HCT116 (cell line): Measurements from ENCODE around the gene ANKRD29. TPM values are rescaled to one million over a fixed set of nuclear protein-coding genes. Genes with fewer than 3 reads are reported as not detected.

Experiments used
- ATAC-seq: fragments of 200-7000 bp; cut with Tn5 transposase; 2 replicates; pipeline ENCODE4 v1.9.1; 2020; ENCODE audit warnings: mild to moderate bottlenecking, moderate library complexity
- BruUV-seq: library from RNA; stranded (reverse); fragments of 400-500 nt; replicated peaks from 2 replicates; lab custom pipeline; 2021; lab: Mats Ljungman, UMichigan
- CTCF ChIA-PET: fragments of 300-600 bp; sonication (Branson Sonifier 250); formaldehyde crosslinking; loops from one replicate; lab custom pipeline; 2021; ENCODE audit warnings: antibody characterized with exemption; lab: Charles Lee
- POLR2A ChIA-PET: fragments of 300-600, 350-600 bp; sonication (Branson Sonifier 250); formaldehyde crosslinking; loops from one replicate; lab custom pipeline; 2021; ENCODE audit warnings: antibody characterized with exemption; lab: Charles Lee
- RAD21 ChIA-PET, 2 experiments: fragments of 300-600 bp; sonication (Branson Sonifier 250); formaldehyde crosslinking; loops; one replicate each; lab custom pipeline; 2023; ENCODE audit warnings: low total read pairs in 2 of 2; ENCODE audit not compliant: uncharacterized antibody in 2 of 2, unreplicated experiment in 2 of 2, low non-redundant PET in 1 of 2; lab: Charles Lee
- DNase-seq: peaks from one replicate; pipeline ENCODE4 v3.0.0-alpha.2; 2010; ENCODE audit warnings: low read depth, low spot score
- H2AFZ ChIP-seq: fragments of 200-600 bp; shearing (Covaris generic), sonication (generic); 2 replicates; pipeline ENCODE4 v1.6.1; 2017; ENCODE audit warnings: low read depth, mixed run types, mixed read lengths, antibody characterized with exemption, low read length; ENCODE audit not compliant: poor library complexity, severe bottlenecking
- H3K27ac ChIP-seq: 2 replicates; pipeline ENCODE4 v1.5.1; 2012; ENCODE audit warnings: low read depth, low read length
- H3K27me3 ChIP-seq: fragments of 200-600 bp; sonication (generic); 2 replicates; pipeline ENCODE4 v1.6.1; 2016; ENCODE audit warnings: mixed run types, low read length, mixed read lengths; ENCODE audit not compliant: insufficient read depth
- H3K36me3 ChIP-seq, 2 experiments: fragments of 200-500 bp in 1 of 2; fragments of 200-600 bp in 1 of 2; sonication (Bioruptor generic) in 1 of 2; sonication (generic) in 1 of 2; 2 replicates each; pipeline versions ENCODE4 v1.5.1 to v1.6.1; 2014 to 2016; ENCODE audit warnings: low read length in 2 of 2, inconsistent platforms in 1 of 2, mixed read lengths in 1 of 2, mixed run types in 1 of 2; ENCODE audit not compliant: insufficient read depth in 2 of 2, control insufficient read depth in 1 of 2
- H3K4me1 ChIP-seq, 2 experiments: fragments of 200-600 bp in 1 of 2; sonication (generic) in 1 of 2; 2 replicates each; pipeline versions ENCODE4 v1.5.1 to v1.6.1; 2012 to 2017; ENCODE audit warnings: low read length in 2 of 2, inconsistent platforms in 1 of 2, mild to moderate bottlenecking in 1 of 2, mixed read lengths in 1 of 2, mixed run types in 1 of 2, moderate library complexity in 1 of 2; ENCODE audit not compliant: insufficient read depth in 2 of 2, control insufficient read depth in 1 of 2
- H3K4me2 ChIP-seq: fragments of 200-600 bp; sonication (generic); 2 replicates; pipeline ENCODE4 v1.6.1; 2017; ENCODE audit warnings: mixed run types, low read length, mixed read lengths
- H3K4me3 ChIP-seq, 2 experiments: fragments of 200-600 bp in 1 of 2; sonication (generic) in 1 of 2; replicated peaks in 1 of 2; 2 replicates each; pipeline ENCODE4 v1.5.1; 2011 to 2016; ENCODE audit warnings: low read length in 2 of 2, control low read depth in 1 of 2, low read depth in 1 of 2, mild to moderate bottlenecking in 1 of 2, mixed read lengths in 1 of 2, mixed run types in 1 of 2
- H3K79me2 ChIP-seq: fragments of 200-600 bp; sonication (generic); 2 replicates; pipeline ENCODE4 v1.6.1; 2017; ENCODE audit warnings: mild to moderate bottlenecking, mixed run types, low read length, moderate library complexity, mixed read lengths; ENCODE audit not compliant: insufficient read depth
- H3K9ac ChIP-seq: fragments of 200-600 bp; sonication (generic); 2 replicates; pipeline ENCODE4 v1.6.1; 2016; ENCODE audit warnings: low read length, mixed read lengths
- H3K9me2 ChIP-seq: fragments of 200-600 bp; sonication (generic), shearing (Covaris generic); 2 replicates; pipeline ENCODE4 v1.6.1; 2017; ENCODE audit warnings: mixed run types, mild to moderate bottlenecking, moderate library complexity; ENCODE audit not compliant: insufficient read depth
- H3K9me3 ChIP-seq, 2 experiments: fragments of 200-500 bp in 1 of 2; fragments of 200-600 bp in 1 of 2; sonication (Bioruptor generic) in 1 of 2; sonication (generic) in 1 of 2; 2 replicates each; pipeline ENCODE4 v1.6.1; 2014 to 2017; ENCODE audit warnings: low read length in 2 of 2, mixed read lengths in 2 of 2, inconsistent platforms in 1 of 2, low read depth in 1 of 2, mild to moderate bottlenecking in 1 of 2, mixed run types in 1 of 2, moderate library complexity in 1 of 2; ENCODE audit not compliant: control insufficient read depth in 1 of 2, insufficient read depth in 1 of 2
- H4K20me1 ChIP-seq: fragments of 200-600 bp; sonication (generic), shearing (Covaris generic); 2 replicates; pipeline ENCODE4 v1.6.1; 2017; ENCODE audit warnings: mixed run types, mild to moderate bottlenecking, moderate library complexity; ENCODE audit not compliant: insufficient read depth
- ATF3 ChIP-seq: IDR thresholded peaks from 2 replicates; pipeline ENCODE4 v1.6.1; 2012
- CEBPB ChIP-seq: IDR thresholded peaks from 2 replicates; pipeline ENCODE4 v1.6.1; 2012; ENCODE audit warnings: low read depth
- JUND ChIP-seq: IDR thresholded peaks from 2 replicates; pipeline ENCODE4 v1.6.1; 2012
- POLR2A ChIP-seq: IDR thresholded peaks from 2 replicates; pipeline ENCODE4 v1.7.0; 2011; ENCODE audit warnings: borderline replicate concordance; ENCODE audit not compliant: insufficient read depth, insufficient read length; ENCODE audit errors: extremely low read depth
- POLR2AphosphoS5 ChIP-seq: IDR thresholded peaks from 2 replicates; pipeline ENCODE4 v1.6.1; 2011; ENCODE audit warnings: mild to moderate bottlenecking, low read depth, low read length, moderate library complexity
- SIN3A ChIP-seq: IDR thresholded peaks from 2 replicates; pipeline ENCODE4 v1.6.1; 2012; ENCODE audit warnings: low read depth
- SP1 ChIP-seq: IDR thresholded peaks from 2 replicates; pipeline ENCODE4 v1.6.1; 2012; ENCODE audit warnings: low read depth
- YY1 ChIP-seq: IDR thresholded peaks from 2 replicates; pipeline ENCODE4 v1.6.1; 2011; ENCODE audit warnings: low read length, low read depth, moderate library complexity, mild to moderate bottlenecking; ENCODE audit not compliant: insufficient replicate concordance; ENCODE audit errors: extremely low read depth
- ZFX ChIP-seq: fragments of 450-650 bp; IDR thresholded peaks from 2 replicates; pipeline ENCODE4 v1.6.1; 2017
- ZNF274 ChIP-seq: fragments of 200-500 bp; sonication (Bioruptor generic); IDR thresholded peaks from 2 replicates; pipeline ENCODE4 v1.6.1; 2014; ENCODE audit warnings: mild to moderate bottlenecking, low read depth, low read length, inconsistent platforms
- intact Hi-C: fragments of 100-400 bp; cut with micrococcal nuclease; formaldehyde crosslinking; loops from 2 replicates; pipeline ENCODE4 v1.10.0; 2022
- total RNA-seq: library from RNA; stranded (reverse); gene quantifications from one replicate; pipeline ENCODE4 v1.2.1, GENCODE V29; 2021; ENCODE audit not compliant: unreplicated experiment

The ANKRD29 gene
- total RNA-seq, 1 experiment from 2014 or later, result 8.8 TPM

- TF ChIP-seq ATF3 (no peak), JUND (peak; percentile 52; the same call in 1 of the 2 replicates), CEBPB (no peak), POLR2AphosphoS5 (peak; percentile 80; the same call in 1 of the 2 replicates), ZNF274 (no peak), POLR2A (peak; percentile 52)
- TF ChIP-seq, all 23 proteins: peak for 15
These were observed 76.2 kb downstream of the ANKRD29 start, which contains the start of gene NPC1 (continued) for GRCh38 chr18:23586249-23587196.

DNA sequence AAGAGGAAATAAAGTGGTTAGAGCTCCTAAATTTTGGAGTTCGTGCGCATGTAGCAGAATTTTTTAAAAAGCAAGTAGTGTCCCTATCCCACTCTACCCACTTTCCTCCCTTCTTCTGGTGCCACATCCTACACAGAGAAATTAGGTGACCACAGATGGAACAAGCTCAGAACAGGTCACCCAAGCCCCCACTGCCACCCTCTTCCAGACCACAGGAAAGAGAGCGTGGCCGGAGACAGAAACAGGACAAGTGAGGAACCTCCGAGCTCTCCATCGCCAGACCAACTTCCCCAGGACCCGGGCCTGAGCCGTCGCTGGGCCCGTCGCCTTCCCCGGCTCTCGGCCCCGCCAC lies 76.8 kb downstream of the ANKRD29 start:
- RAD21 ChIA-PET, result interaction anchor here (0.7 kb wide), 2 partner anchors 86 to 117 kb away, joined by 3 read pairs; no protein-coding TSS in a partner anchor
- H3K9me2 ChIP-seq, result no peaks in the 10 kb centered on the region
- intact Hi-C loops, result loop anchor here (2.0 to 5.0 kb wide), 2 partner anchors 89 to 133 kb away; partner anchors contain the start of gene RIOK3

More for the DNA sequence above, 76.8 kb downstream of the ANKRD29 start:
- no peaks in the 10 kb centered on the region for H4K20me1 ChIP-seq
- H3K79me2 ChIP-seq, result peaks cover 51% of the 10 kb centered on the region
- peak overlapping the region; percentile 95 for H3K27ac ChIP-seq
- no peaks in the 10 kb centered on the region for H3K27me3 ChIP-seq
- POLR2A ChIA-PET, result no interaction called here
- H3K9ac ChIP-seq, result peak overlapping the region; percentile 96
- TF ChIP-seq ZFX, result no peak
- no peak for TF ChIP-seq SP1
- no peak for TF ChIP-seq SIN3A
- TF ChIP-seq YY1, result no peak
- TF ChIP-seq, all 23 proteins: peak for 0
- CTCF ChIA-PET, result interaction anchor here (2.5 kb wide), 1 partner anchor 117 kb away, joined by 6 read pairs; no protein-coding TSS in a partner anchor
- no peaks in the 10 kb centered on the region for H3K9me3 ChIP-seq
- peak overlapping the region; percentile 80 to 89 for H3K4me3 ChIP-seq
- H3K36me3 ChIP-seq, result no peaks in the 10 kb centered on the region
- ATAC-seq (no peak; the same call in 1 of the 2 replicates), DNase-seq (no peak)
- H2AFZ ChIP-seq, result no peak overlapping the region
- no TSS peak for BruUV-seq
- H3K4me2 ChIP-seq, result peak overlapping the region; percentile 90
- H3K4me1 ChIP-seq, result peaks cover 5 to 23% of the 10 kb centered on the region in 2 experiments
